Astrocyte of the cerebellum (primary cell): ENCODE results near the gene CIDEB.
"Not testable (repeated sequence)": the region's sequence is repeated elsewhere in the genome, so short reads cannot be mapped to it uniquely, and the experiment has no call there.

Experiments
- DNase-seq: peaks from one replicate; pipeline ENCODE4 v3.0.0-alpha.2; 2011; ENCODE audit warnings: low read depth
- H3K4me3 ChIP-seq: 2 replicates; pipeline ENCODE4 v1.5.1; 2011; ENCODE audit warnings: mild to moderate bottlenecking, low read depth, low read length, moderate library complexity
- CTCF ChIP-seq: IDR thresholded peaks from 2 replicates; pipeline ENCODE4 v1.5.1; 2012; ENCODE audit warnings: low read length, low read depth, moderate library complexity, mild to moderate bottlenecking; ENCODE audit errors: missing control alignments
- in situ Hi-C: cut with HindIII; loops from 2 replicates; pipeline ENCODE4 v1.10.0; 2017; ENCODE audit warnings: low sequenced_read_pairs

Gene CIDEB

GRCh38 chr14:24307575-24308341 is at the start of gene CIDEB:
CIDEB (minus strand) TSS chr14:24307977; CDS start chr14:24307858, 119 bp downstream.
- no peak within 1 kb of the TSS for H3K4me3 ChIP-seq
- peak; percentile 18 for DNase-seq
- in situ Hi-C loops = no loop called here
- peak; percentile 99 for TF ChIP-seq CTCF

GRCh38 chr14:24356208-24356607 is 48.4 kb upstream of the CIDEB start:
- no peak for TF ChIP-seq CTCF
- H3K4me3 ChIP-seq = no peak overlapping the region
- no peak for DNase-seq
- in situ Hi-C loops = no loop called here

GRCh38 chr14:24355009-24355408 is 47.2 kb upstream of the CIDEB start:
- DNase-seq = no peak
- no peak overlapping the region for H3K4me3 ChIP-seq
- in situ Hi-C loops = no loop called here
- no peak for TF ChIP-seq CTCF

GRCh38 chr14:24354482-24354825 is 46.7 kb upstream of the CIDEB start:
- DNase-seq, H3K4me3 ChIP-seq, in situ Hi-C loops: not testable (repeated sequence)

- in situ Hi-C loops = no loop called here
- TF ChIP-seq CTCF = no peak
- H3K4me3 ChIP-seq = no peak overlapping the region
- DNase-seq = no peak
Observed at GRCh38 chr14:24353559-24354481, 46.0 kb upstream of the CIDEB start.

- no peak for DNase-seq
- TF ChIP-seq CTCF = peak; percentile 2
- no peak overlapping the region for H3K4me3 ChIP-seq
- in situ Hi-C loops = no loop called here
Observed at GRCh38 chr14:24351517-24351916, 43.7 kb upstream of the CIDEB start.

GRCh38 chr14:24349742-24350141 is 42.0 kb upstream of the CIDEB start:
- no peak overlapping the region for H3K4me3 ChIP-seq
- TF ChIP-seq CTCF = no peak
- DNase-seq = no peak
- in situ Hi-C loops = no loop called here
